HepG2 (cell line): ENCODE measurements around the gene IGSF21.

ENCODE experiments used
- ATF7 ChIP-seq, 2 experiments: fragments of 450-650 bp in 1 of 2; sonication (generic) in 1 of 2; formaldehyde crosslinking in 1 of 2; IDR thresholded peaks; 2 replicates each; pipeline versions ENCODE4 v1.4.0 to v1.6.1; 2016 to 2020; ENCODE audit warnings: antibody characterized with exemption in 1 of 2, mild to moderate bottlenecking in 1 of 2, missing genetic modification reagents in 1 of 2
- NFKBIZ ChIP-seq: IDR thresholded peaks from 2 replicates; pipeline ENCODE4 v1.6.1; 2018; ENCODE audit warnings: missing genetic modification reagents, missing compliant biosample characterization
- TBP ChIP-seq: sonication (generic); formaldehyde crosslinking; IDR thresholded peaks from 2 replicates; pipeline ENCODE4 v1.5.0; 2020; ENCODE audit warnings: missing genetic modification reagents
- ZBTB39 ChIP-seq: sonication (generic); formaldehyde crosslinking; IDR thresholded peaks from 2 replicates; pipeline ENCODE4 v1.5.0; 2020; ENCODE audit warnings: missing genetic modification reagents

DNA sequence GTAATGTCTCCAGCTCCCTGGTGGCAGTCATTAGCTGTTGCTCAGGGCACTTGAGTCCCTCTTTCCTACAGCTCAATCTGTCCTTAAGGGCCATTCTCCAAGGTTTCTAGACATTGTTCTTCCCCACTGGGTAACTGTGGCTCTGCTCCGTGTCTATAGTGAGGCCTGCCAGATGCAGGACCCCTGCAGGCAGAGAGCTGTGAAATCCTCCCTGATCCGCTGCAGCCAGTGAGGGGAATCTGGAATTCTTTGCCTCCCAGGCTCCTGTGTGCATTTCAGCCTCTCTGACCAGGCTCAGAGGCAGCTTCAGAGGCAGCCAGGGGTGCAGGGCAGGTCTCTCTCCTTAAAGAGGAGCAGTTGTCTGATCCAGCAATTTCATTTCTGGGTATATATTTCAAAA is 14.4 kb upstream of the IGSF21 start:
- TF ChIP-seq ZBTB39 (CRISPR knock-in tag): no peak
- no peak for TF ChIP-seq TBP (CRISPR knock-in tag)
- TF ChIP-seq NFKBIZ: no peak
- TF ChIP-seq ATF7 (IDR thresholded peaks at IDR 0.05): no peak
- no peak for TF ChIP-seq ATF7 (CRISPR knock-in tag; IDR thresholded peaks at IDR 0.05)
